ENCODE measurements around the gene SHC1.

SHC1 gene

GRCh38 chr1:154972517-154973343, 2.2 kb upstream of the SHC1 start:
- CTCF ChIA-PET, result interaction anchor here (0.5 to 2.3 kb wide), 6 partner anchors 11 to 635 kb away, joined by 3 to 8 read pairs (median 4); partner anchors contain the start of genes LENEP and PYGO2

GRCh38 chr1:154972213-154972516, 1.6 kb upstream of the SHC1 start:
- no peak for DNase-seq (ENCODE audit: extremely low spot score)
- CTCF ChIA-PET, result interaction anchor here (0.8 to 1.5 kb wide), 3 partner anchors 22 to 89 kb away, joined by 3 read pairs; partner anchors contain the start of gene LENEP
- TF ChIP-seq PKNOX1 (IDR thresholded peaks at IDR 0.05) (no peak), BHLHE40 (IDR thresholded peaks at IDR 0.05; ENCODE audit: borderline replicate concordance) (no peak), ZNF384 (IDR thresholded peaks at IDR 0.05) (no peak)
- POLR2A ChIA-PET, result interaction anchor here (0.8 to 6.6 kb wide), 6 partner anchors 10 to 75 kb away, joined by 3 to 59 read pairs (median 8); partner anchors contain the start of genes FLAD1, LENEP, PMVK and PYGO2

More at GRCh38 chr1:154972517-154973343, 2.2 kb upstream of the SHC1 start:
- no peak for DNase-seq (ENCODE audit: extremely low spot score)
- POLR2A ChIA-PET, result interaction anchor here (0.8 to 6.6 kb wide), 11 partner anchors 11 to 300 kb away, joined by 3 to 59 read pairs (median 6); partner anchors contain the start of genes CLK2, FLAD1, PBXIP1 and PMVK
- TF ChIP-seq LEF1 (IDR thresholded peaks at IDR 0.05; ENCODE audit: borderline replicate concordance), result no peak
- no peak for TF ChIP-seq FOXK2 (IDR thresholded peaks at IDR 0.05)
- no peak for TF ChIP-seq PKNOX1 (IDR thresholded peaks at IDR 0.05)
- no peak for TF ChIP-seq SP1 (IDR thresholded peaks at IDR 0.05)
- TF ChIP-seq ZNF384 (IDR thresholded peaks at IDR 0.05), result no peak
- TF ChIP-seq FOXA1 (IDR thresholded peaks at IDR 0.05), result no peak
- TF ChIP-seq ARNT (IDR thresholded peaks at IDR 0.05), result no peak
- no peak for TF ChIP-seq L3MBTL2 (conservative IDR thresholded peaks at IDR 0.05)
- no peak for TF ChIP-seq TARDBP (IDR thresholded peaks at IDR 0.05)
- no peak for TF ChIP-seq ELF4 (IDR thresholded peaks at IDR 0.05)
- no peak for TF ChIP-seq SUZ12 (IDR thresholded peaks at IDR 0.05)
- no peak for TF ChIP-seq FOXM1 (IDR thresholded peaks at IDR 0.05; ENCODE audit: borderline replicate concordance)
- no peak for TF ChIP-seq NFRKB (IDR thresholded peaks at IDR 0.05)
- no peak for TF ChIP-seq CTBP1 (IDR thresholded peaks at IDR 0.05; ENCODE audit: borderline replicate concordance)

- no peak for DNase-seq (ENCODE audit: extremely low spot score)
- ChIA-PET POLR2A (interaction anchor here (0.8 to 6.6 kb wide), 12 partner anchors 10 to 124 kb away, joined by 3 to 59 read pairs (median 7); partner anchors contain the start of genes FLAD1, LENEP, PBXIP1 and PMVK), CTCF (interaction anchor here (0.8 to 2.2 kb wide), 6 partner anchors 9 to 114 kb away, joined by 3 to 8 read pairs (median 4); partner anchors contain the start of genes LENEP and PYGO2)
- TF ChIP-seq BHLHE40 (IDR thresholded peaks at IDR 0.05; ENCODE audit: borderline replicate concordance) (no peak), FOXK2 (IDR thresholded peaks at IDR 0.05) (no peak), ELF4 (IDR thresholded peaks at IDR 0.05) (no peak), TARDBP (IDR thresholded peaks at IDR 0.05) (no peak), ARNT (IDR thresholded peaks at IDR 0.05) (no peak), CTBP1 (IDR thresholded peaks at IDR 0.05; ENCODE audit: borderline replicate concordance) (no peak), PKNOX1 (IDR thresholded peaks at IDR 0.05) (no peak), L3MBTL2 (conservative IDR thresholded peaks at IDR 0.05) (no peak), LEF1 (IDR thresholded peaks at IDR 0.05; ENCODE audit: borderline replicate concordance) (no peak), HDGF (IDR thresholded peaks at IDR 0.05; ENCODE audit: borderline replicate concordance) (no peak), SUZ12 (IDR thresholded peaks at IDR 0.05) (no peak), ZNF384 (IDR thresholded peaks at IDR 0.05) (no peak), FOXM1 (IDR thresholded peaks at IDR 0.05; ENCODE audit: borderline replicate concordance) (no peak)
Observed at GRCh38 chr1:154971341-154971998, 923 bp upstream of the SHC1 start.

GRCh38 chr1:154969860-154970452, 591 bp downstream of the SHC1 start:
- TF ChIP-seq ARNT (IDR thresholded peaks at IDR 0.05) (no peak), LEF1 (IDR thresholded peaks at IDR 0.05; ENCODE audit: borderline replicate concordance) (no peak), ZNF384 (IDR thresholded peaks at IDR 0.05) (no peak), FOXM1 (IDR thresholded peaks at IDR 0.05; ENCODE audit: borderline replicate concordance) (no peak), BHLHE40 (IDR thresholded peaks at IDR 0.05; ENCODE audit: borderline replicate concordance) (no peak), FOXK2 (IDR thresholded peaks at IDR 0.05) (no peak), L3MBTL2 (conservative IDR thresholded peaks at IDR 0.05) (no peak), NFRKB (IDR thresholded peaks at IDR 0.05) (no peak), FOXA1 (IDR thresholded peaks at IDR 0.05) (no peak), HDGF (IDR thresholded peaks at IDR 0.05; ENCODE audit: borderline replicate concordance) (no peak), CTBP1 (IDR thresholded peaks at IDR 0.05; ENCODE audit: borderline replicate concordance) (no peak), TARDBP (IDR thresholded peaks at IDR 0.05) (no peak), SUZ12 (IDR thresholded peaks at IDR 0.05) (no peak), ELF4 (IDR thresholded peaks at IDR 0.05) (no peak), PKNOX1 (IDR thresholded peaks at IDR 0.05) (no peak), SP1 (IDR thresholded peaks at IDR 0.05) (no peak)
- CTCF ChIA-PET, result interaction anchor here (0.7 to 2.2 kb wide), 4 partner anchors 8 to 115 kb away, joined by 4 to 8 read pairs (median 4); partner anchors contain the start of genes PBXIP1 and PYGO2
- no peak for DNase-seq (ENCODE audit: extremely low spot score)
- POLR2A ChIA-PET, result interaction anchor here (0.9 to 6.6 kb wide), 9 partner anchors 8 to 223 kb away, joined by 3 to 59 read pairs (median 7); partner anchors contain the start of genes FLAD1, LENEP, PBXIP1 and PMVK

Data from HEK293T (cell line).